Hepatocyte (in vitro differentiated cells): ENCODE results near the gene PLCD1. TPM values are rescaled to one million over a fixed set of nuclear protein-coding genes. Genes with fewer than 3 reads are reported as not detected.

Experiments
- DNase-seq: peaks from one replicate; pipeline ENCODE4 v3.0.0-alpha.2; 2016; ENCODE audit warnings: low spot score
- H2AFZ ChIP-seq: fragments of 200-600 bp; sonication (generic); 2 replicates; pipeline ENCODE4 v1.6.0; 2016; ENCODE audit warnings: antibody characterized with exemption, mild to moderate bottlenecking
- H3K27ac ChIP-seq: fragments of 200-600 bp; sonication (generic); 2 replicates; pipeline ENCODE4 v1.5.1; 2016; ENCODE audit warnings: mild to moderate bottlenecking
- H3K27me3 ChIP-seq: fragments of 200-600 bp; sonication (generic); 2 replicates; pipeline ENCODE4 v1.6.1; 2016
- H3K36me3 ChIP-seq: fragments of 200-600 bp; sonication (generic); replicated peaks from 2 replicates; pipeline ENCODE4 v1.5.1; 2016; ENCODE audit warnings: low read depth; ENCODE audit not compliant: insufficient read depth
- H3K4me1 ChIP-seq: fragments of 200-600 bp; sonication (generic); 2 replicates; pipeline ENCODE4 v1.5.1; 2016; ENCODE audit warnings: mild to moderate bottlenecking, moderate library complexity; ENCODE audit not compliant: insufficient read depth
- H3K4me2 ChIP-seq: fragments of 200-600 bp; sonication (generic); 2 replicates; pipeline ENCODE4 v1.6.0; 2016
- H3K4me3 ChIP-seq: fragments of 200-600 bp; sonication (generic); 2 replicates; pipeline ENCODE4 v1.5.1; 2016; ENCODE audit warnings: mild to moderate bottlenecking
- H3K79me2 ChIP-seq: fragments of 200-600 bp; sonication (generic); 2 replicates; pipeline ENCODE4 v1.6.0; 2017; ENCODE audit warnings: mild to moderate bottlenecking
- H3K9me2 ChIP-seq: fragments of 200-600 bp; sonication (generic); replicated peaks from 2 replicates; pipeline ENCODE4 v1.6.0; 2017; ENCODE audit warnings: mild to moderate bottlenecking; ENCODE audit not compliant: insufficient read depth
- H3K9me3 ChIP-seq: fragments of 200-600 bp; sonication (generic); 2 replicates; pipeline ENCODE4 v1.5.1; 2016; ENCODE audit warnings: low read depth, mild to moderate bottlenecking
- H4K20me1 ChIP-seq: fragments of 200-600 bp; sonication (generic); 2 replicates; pipeline ENCODE4 v1.6.0; 2016; ENCODE audit warnings: mild to moderate bottlenecking; ENCODE audit not compliant: insufficient read depth, poor library complexity, severe bottlenecking
- CTCF ChIP-seq: fragments of 200-600 bp; sonication (generic); IDR thresholded peaks from 2 replicates; pipeline ENCODE4 v1.5.1; 2016; ENCODE audit warnings: antibody characterized with exemption, mild to moderate bottlenecking; ENCODE audit not compliant: poor library complexity
- EZH2 ChIP-seq: fragments of 200-600 bp; sonication (generic); IDR thresholded peaks from 2 replicates; pipeline ENCODE4 v1.6.1; 2016; ENCODE audit warnings: antibody characterized with exemption, mild to moderate bottlenecking, borderline replicate concordance
- EZH2phosphoT487 ChIP-seq: fragments of 200-600 bp; sonication (generic); IDR thresholded peaks from one replicate; pipeline ENCODE4 v1.6.1; 2018; ENCODE audit warnings: antibody characterized with exemption, mild to moderate bottlenecking, low read depth, moderate library complexity; ENCODE audit not compliant: unreplicated experiment, severe bottlenecking
- WGBS: methylation state at CpG from one replicate; pipeline ENCODE4 v1.1.6; 2016; ENCODE audit warnings: low lambda C conversion rate; ENCODE audit errors: missing lambda C conversion rate; 5-methylcytosine and 5-hydroxymethylcytosine counted together
- polyA plus RNA-seq: library from polyadenylated mRNA; unstranded; fragments of >200 nt; fragmentation: Nextera tagmentation; extraction: Ambion mirVana; gene quantifications from 2 replicates; pipeline ENCODE4 v1.2.1, GENCODE V29; 2016
- total RNA-seq: library from RNA; depleted of rRNA; stranded (reverse); fragments of >200 nt; gene quantifications from 2 replicates; pipeline ENCODE4 v1.2.3, GENCODE V29; 2014

PLCD1 gene
- total and polyA plus RNA-seq, 2 experiments from 2014 or later = 21.7 to 22.6 TPM

DNA sequence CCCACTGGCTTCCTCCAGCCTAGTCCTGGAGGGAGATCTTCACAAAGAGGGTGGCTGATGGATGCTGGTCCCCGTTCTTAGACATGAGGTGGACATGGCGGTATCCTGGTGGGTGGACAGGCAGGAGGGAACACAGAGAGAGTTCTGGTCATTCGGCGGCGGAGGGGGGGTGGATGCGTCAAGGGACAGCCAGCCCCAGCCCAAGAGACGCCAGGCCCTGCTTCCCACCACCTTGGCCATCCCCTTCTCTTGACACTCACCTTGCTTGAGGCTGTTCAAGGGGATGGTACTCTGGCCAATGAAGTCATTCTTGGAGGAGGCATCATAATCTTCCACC is 21.7 kb downstream of the PLCD1 start:
- Histone ChIP-seq H3K4me1 (peaks cover 25% of the 10 kb centered on the region), H3K4me2 (no peak overlapping the region), H2AFZ (no peak overlapping the region), H3K4me3 (no peak overlapping the region), H3K36me3 (no peaks in the 10 kb centered on the region), H4K20me1 (no peaks in the 10 kb centered on the region), H3K9me3 (no peaks in the 10 kb centered on the region), H3K79me2 (no peaks in the 10 kb centered on the region), H3K27ac (no peak overlapping the region), H3K27me3 (no peaks in the 10 kb centered on the region), H3K9me2 (no peaks in the 10 kb centered on the region)
- WGBS = 100% methylated on average over 7 of the region's 7 CpGs
- DNase-seq = no peak
- no peak for TF ChIP-seq CTCF
- TF ChIP-seq EZH2phosphoT487 = no peak
- TF ChIP-seq EZH2 = no peak

DNA sequence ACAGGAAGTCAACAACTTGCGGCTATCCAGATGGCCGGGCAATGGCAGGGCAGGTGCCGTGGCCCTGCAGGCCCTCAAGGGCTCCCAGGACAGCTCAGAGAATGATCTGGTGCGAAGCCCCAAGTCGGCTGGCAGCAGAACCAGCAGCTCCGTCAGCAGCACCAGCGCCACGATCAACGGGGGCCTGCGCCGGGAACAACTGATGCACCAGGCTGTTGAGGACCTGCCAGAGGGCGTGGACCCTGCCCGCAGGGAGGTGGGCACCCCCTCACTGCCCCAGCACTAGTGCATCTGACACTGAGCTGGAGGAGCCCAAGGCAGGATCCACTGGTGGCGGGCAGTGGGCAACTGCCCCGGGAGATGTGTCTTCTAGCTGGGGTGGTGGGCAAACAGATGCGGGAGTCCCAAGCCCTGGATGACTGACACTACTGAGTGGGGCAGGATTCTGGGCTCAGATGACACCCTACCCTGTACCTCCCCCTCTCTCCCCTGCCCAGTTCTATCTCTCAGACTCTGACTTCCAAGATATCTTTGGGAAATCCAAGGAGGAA is 22.9 kb downstream of the PLCD1 start:
- no peaks in the 10 kb centered on the region for H3K79me2 ChIP-seq
- peaks cover 28% of the 10 kb centered on the region for H3K4me1 ChIP-seq
- no peak overlapping the region for H3K27ac ChIP-seq
- no peak for DNase-seq
- H2AFZ ChIP-seq = no peak overlapping the region
- no peaks in the 10 kb centered on the region for H4K20me1 ChIP-seq
- no peaks in the 10 kb centered on the region for H3K27me3 ChIP-seq
- H3K4me3 ChIP-seq = no peak overlapping the region
- no peaks in the 10 kb centered on the region for H3K9me2 ChIP-seq
- TF ChIP-seq CTCF (no peak), EZH2 (no peak), EZH2phosphoT487 (no peak)
- WGBS = 96% methylated on average over 16 of the region's 16 CpGs
- H3K36me3 ChIP-seq = no peaks in the 10 kb centered on the region
- no peak overlapping the region for H3K4me2 ChIP-seq
- H3K9me3 ChIP-seq = no peaks in the 10 kb centered on the region

DNA sequence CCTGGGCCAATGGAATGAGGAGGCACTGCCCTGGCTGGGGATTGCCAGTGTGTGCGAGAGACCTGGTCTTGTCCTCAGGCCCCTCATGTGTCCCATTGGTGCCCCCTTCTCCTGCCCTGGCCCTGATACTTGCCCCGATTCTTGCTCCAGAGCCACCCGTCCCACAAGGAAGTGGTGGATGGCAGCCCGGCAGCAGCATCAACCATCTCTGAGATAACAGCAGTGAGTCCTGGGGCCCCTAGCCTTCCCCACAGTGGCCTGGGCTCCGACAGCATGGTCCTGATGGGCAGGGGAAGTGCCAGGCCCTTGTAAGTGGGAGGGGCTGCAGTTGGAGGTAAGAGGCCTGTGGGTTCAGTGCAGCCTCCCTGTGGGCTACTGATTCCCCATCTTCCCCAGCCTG is 23.4 kb downstream of the PLCD1 start:
- H3K9me2 ChIP-seq = no peaks in the 10 kb centered on the region
- H3K9me3 ChIP-seq = no peaks in the 10 kb centered on the region
- H2AFZ ChIP-seq = no peak overlapping the region
- H3K4me3 ChIP-seq = no peak overlapping the region
- 89% methylated on average over 5 of the region's 5 CpGs for WGBS
- no peaks in the 10 kb centered on the region for H3K27me3 ChIP-seq
- no peak overlapping the region for H3K4me2 ChIP-seq
- peaks cover 28% of the 10 kb centered on the region for H3K4me1 ChIP-seq
- no peak for DNase-seq
- no peaks in the 10 kb centered on the region for H4K20me1 ChIP-seq
- no peak for TF ChIP-seq CTCF
- TF ChIP-seq EZH2phosphoT487 = no peak
- TF ChIP-seq EZH2 = no peak
- H3K79me2 ChIP-seq = no peaks in the 10 kb centered on the region
- H3K36me3 ChIP-seq = no peaks in the 10 kb centered on the region
- H3K27ac ChIP-seq = no peak overlapping the region
